Osteocyte (in vitro differentiated cells): ENCODE measurements around the gene SRP72. TPM values are rescaled to one million over a fixed set of nuclear protein-coding genes. Genes with fewer than 3 reads are reported as not detected.

Experiments used
- DNase-seq: peaks from one replicate; pipeline ENCODE4 v3.0.0; 2021; ENCODE audit warnings: mixed read lengths; ENCODE audit not compliant: unreplicated experiment; ENCODE audit errors: extremely low spot score
- H3K27ac Mint-ChIP-seq: one replicate; pipeline ENCODE4 v1.8.0; 2021; ENCODE audit warnings: mild to moderate bottlenecking, mixed read lengths; ENCODE audit not compliant: unreplicated experiment
- H3K27me3 Mint-ChIP-seq: one replicate; pipeline ENCODE4 v1.8.0; 2021; ENCODE audit warnings: mixed read lengths; ENCODE audit not compliant: unreplicated experiment
- H3K36me3 Mint-ChIP-seq: one replicate; pipeline ENCODE4 v1.8.0; 2021; ENCODE audit warnings: mixed read lengths; ENCODE audit not compliant: unreplicated experiment
- H3K4me1 Mint-ChIP-seq: one replicate; pipeline ENCODE4 v1.8.0; 2021; ENCODE audit warnings: mixed read lengths; ENCODE audit not compliant: unreplicated experiment
- H3K4me3 Mint-ChIP-seq: one replicate; pipeline ENCODE4 v1.8.0; 2021; ENCODE audit warnings: mild to moderate bottlenecking, moderate library complexity, mixed read lengths; ENCODE audit not compliant: unreplicated experiment
- H3K9me3 Mint-ChIP-seq: one replicate; pipeline ENCODE4 v1.8.0; 2021; ENCODE audit warnings: mixed read lengths; ENCODE audit not compliant: unreplicated experiment
- long read RNA-seq: library from polyadenylated mRNA; unstranded; transcript quantifications from one replicate; pipeline ENCODE4 v2.0.0, GENCODE V29; 2021
- total RNA-seq: library from RNA; stranded (reverse); gene quantifications from 2 replicates; pipeline ENCODE4 v1.2.1, GENCODE V29; 2021
- TF ChIP-seq, protein P1 (sequence below): fragments of 200-600 bp; sonication (generic); IDR thresholded peaks from 2 replicates; pipeline ENCODE4 v1.5.0; 2021; ENCODE audit warnings: antibody characterized with exemption, mild to moderate bottlenecking, moderate library complexity

SRP72 gene, protein sequence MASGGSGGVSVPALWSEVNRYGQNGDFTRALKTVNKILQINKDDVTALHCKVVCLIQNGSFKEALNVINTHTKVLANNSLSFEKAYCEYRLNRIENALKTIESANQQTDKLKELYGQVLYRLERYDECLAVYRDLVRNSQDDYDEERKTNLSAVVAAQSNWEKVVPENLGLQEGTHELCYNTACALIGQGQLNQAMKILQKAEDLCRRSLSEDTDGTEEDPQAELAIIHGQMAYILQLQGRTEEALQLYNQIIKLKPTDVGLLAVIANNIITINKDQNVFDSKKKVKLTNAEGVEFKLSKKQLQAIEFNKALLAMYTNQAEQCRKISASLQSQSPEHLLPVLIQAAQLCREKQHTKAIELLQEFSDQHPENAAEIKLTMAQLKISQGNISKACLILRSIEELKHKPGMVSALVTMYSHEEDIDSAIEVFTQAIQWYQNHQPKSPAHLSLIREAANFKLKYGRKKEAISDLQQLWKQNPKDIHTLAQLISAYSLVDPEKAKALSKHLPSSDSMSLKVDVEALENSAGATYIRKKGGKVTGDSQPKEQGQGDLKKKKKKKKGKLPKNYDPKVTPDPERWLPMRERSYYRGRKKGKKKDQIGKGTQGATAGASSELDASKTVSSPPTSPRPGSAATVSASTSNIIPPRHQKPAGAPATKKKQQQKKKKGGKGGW
- total RNA-seq = 116 and 124 TPM in 2 replicates
- long read RNA-seq, full-length matches to known transcripts = 92 of 520 reads
- long read RNA-seq, partial matches to known transcripts = 413 of 520 reads
- long read RNA-seq, other reads (novel, unspliced or antisense) = 15 of 520 reads

DNA sequence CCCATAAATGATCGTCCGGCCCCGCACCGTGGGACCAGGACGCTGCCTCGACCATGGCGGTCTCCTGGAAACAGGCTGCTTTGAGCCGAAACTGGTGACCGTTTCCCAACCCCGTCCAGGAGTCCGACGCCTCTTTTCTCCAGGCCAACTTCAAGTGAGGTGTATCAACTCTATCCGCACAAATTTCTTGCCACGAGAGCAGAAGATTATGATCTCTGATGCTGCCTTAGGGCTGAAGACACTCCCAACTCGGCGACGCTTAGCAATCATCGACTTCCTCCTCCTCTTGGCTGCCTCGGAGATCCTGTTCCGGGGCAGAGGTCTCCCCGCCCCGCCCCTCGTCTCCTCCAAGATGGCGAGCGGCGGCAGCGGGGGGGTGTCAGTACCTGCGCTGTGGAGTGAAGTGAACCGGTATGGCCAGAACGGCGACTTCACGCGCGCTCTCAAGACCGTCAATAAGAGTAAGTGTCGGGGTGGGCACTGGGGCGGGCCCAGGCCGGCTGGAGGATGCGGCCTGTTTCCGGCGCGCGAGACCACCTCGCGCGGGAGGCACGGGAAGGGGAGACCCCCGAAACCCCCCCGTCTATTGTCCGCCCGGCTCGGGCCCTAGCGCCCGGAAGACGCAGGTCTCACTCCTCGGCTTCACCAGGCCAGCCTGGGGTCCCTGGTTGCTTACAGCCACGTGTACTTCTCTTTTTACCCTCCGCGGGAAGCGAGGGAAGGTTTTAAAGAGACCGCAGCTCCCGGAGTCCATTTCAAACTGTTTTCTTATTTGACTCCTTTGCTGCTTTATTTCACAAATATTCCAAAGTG lies at the start of gene SRP72:
Gene SRP72, plus strand, starts transcription at position 334 of the 813 bp plus-strand sequence. Its CDS starts 19 bp downstream, at position 353.
- peak; percentile 93 for DNase-seq
- peaks cover 14% of the 10 kb centered on the region for H3K36me3 Mint-ChIP-seq
- TF ChIP-seq, protein P1, sequence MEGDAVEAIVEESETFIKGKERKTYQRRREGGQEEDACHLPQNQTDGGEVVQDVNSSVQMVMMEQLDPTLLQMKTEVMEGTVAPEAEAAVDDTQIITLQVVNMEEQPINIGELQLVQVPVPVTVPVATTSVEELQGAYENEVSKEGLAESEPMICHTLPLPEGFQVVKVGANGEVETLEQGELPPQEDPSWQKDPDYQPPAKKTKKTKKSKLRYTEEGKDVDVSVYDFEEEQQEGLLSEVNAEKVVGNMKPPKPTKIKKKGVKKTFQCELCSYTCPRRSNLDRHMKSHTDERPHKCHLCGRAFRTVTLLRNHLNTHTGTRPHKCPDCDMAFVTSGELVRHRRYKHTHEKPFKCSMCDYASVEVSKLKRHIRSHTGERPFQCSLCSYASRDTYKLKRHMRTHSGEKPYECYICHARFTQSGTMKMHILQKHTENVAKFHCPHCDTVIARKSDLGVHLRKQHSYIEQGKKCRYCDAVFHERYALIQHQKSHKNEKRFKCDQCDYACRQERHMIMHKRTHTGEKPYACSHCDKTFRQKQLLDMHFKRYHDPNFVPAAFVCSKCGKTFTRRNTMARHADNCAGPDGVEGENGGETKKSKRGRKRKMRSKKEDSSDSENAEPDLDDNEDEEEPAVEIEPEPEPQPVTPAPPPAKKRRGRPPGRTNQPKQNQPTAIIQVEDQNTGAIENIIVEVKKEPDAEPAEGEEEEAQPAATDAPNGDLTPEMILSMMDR = no peak
- H3K27me3 Mint-ChIP-seq = no peaks in the 10 kb centered on the region
- H3K9me3 Mint-ChIP-seq = no peaks in the 10 kb centered on the region
- H3K4me1 Mint-ChIP-seq = peaks cover 45% of the 10 kb centered on the region
- H3K27ac Mint-ChIP-seq = peak within 1 kb of the TSS; percentile 98
- H3K4me3 Mint-ChIP-seq = peak within 1 kb of the TSS; percentile 93

DNA sequence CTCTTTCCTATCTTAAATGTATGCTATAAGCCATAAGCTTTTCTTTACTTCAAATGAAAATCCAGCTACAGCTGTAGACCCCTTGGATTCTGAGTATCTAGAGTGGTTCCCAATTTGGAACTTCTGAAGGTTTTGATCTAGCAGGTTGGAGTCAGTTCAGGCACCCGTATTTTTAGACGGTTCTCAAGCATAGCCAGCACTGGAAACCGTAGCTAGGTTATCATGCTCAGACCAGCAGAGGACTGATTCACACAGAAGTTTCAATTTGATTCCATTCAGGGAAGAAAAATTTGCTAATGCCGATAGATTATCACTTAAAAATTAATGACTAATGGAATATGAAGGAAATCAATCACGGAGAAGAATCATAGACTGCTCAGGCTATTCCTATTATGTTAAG lies 43.2 kb upstream of the SRP72 start:
- TF ChIP-seq, protein P1 = no peak
- no peaks in the 10 kb centered on the region for H3K27me3 Mint-ChIP-seq

DNA sequence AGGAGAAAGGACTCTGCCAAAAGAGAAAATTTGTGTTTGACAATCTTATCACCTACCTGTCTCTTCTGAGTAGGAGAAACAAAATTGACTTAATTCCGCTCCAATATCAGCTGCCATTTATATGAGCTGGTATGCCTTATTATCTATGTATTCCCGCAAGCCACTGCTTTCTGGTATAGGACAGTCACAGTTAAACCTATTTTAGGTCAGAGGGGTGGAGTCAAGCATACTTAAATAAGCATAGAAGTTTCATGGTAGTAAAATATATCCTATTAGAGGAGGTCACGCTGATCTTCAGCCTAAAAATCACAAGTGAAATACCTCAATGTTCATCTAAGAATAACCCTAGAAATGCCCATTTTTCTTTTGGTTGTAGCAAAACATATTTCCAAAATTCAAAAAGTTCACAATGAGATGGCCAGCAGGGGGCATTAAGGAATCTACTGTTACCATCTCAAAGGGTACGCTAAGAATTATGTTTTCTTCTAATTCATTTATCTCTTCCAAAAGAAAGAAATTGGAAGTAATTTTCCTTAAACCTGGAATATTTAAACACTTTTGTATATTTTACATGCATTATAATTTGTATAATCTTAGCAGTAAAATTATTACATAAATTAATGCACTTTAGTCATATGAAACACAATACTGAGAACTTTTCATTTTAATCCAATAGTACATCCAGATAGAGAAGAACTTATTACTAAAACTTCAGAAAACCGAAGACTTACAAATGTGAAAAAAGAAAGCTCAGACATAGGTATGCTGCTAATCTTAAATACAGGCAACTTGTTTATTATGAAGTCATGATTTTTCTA lies 42.5 kb upstream of the SRP72 start:
- Mint-ChIP-seq H3K27ac (peak overlapping the region; percentile 1), H3K36me3 (peaks cover 4% of the 10 kb centered on the region), H3K4me1 (no peaks in the 10 kb centered on the region), H3K9me3 (peaks cover 4% of the 10 kb centered on the region), H3K27me3 (no peaks in the 10 kb centered on the region), H3K4me3 (no peak overlapping the region)
- DNase-seq = no peak
- TF ChIP-seq, protein P1 = peak; percentile 71

More for the DNA sequence above, 43.2 kb upstream of the SRP72 start:
- Mint-ChIP-seq H3K4me3 (no peak overlapping the region), H3K9me3 (peaks cover 4% of the 10 kb centered on the region), H3K27ac (no peak overlapping the region), H3K4me1 (no peaks in the 10 kb centered on the region), H3K36me3 (peaks cover 4% of the 10 kb centered on the region)
- no peak for DNase-seq

DNA sequence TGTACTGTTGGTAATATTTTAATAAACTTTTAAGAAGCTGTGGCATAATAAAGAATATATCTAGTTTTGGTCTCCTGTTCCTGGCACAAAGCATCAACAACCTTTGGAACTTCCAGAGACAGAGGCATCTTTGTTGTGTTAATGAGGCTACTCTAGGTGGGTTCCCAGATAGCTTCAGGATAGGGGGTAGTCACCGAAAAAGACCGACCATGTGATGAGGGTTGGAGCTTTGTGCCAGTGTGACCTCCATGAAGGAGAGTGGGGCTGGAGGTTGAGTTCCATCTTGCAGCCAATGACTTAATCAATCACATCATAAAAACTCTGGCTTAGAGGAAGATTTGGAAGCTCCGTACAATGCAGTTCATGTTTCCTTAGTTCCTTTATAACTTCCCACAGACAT lies 41.9 kb upstream of the SRP72 start:
- TF ChIP-seq, protein P1 = no peak
- no peak for DNase-seq
- H3K36me3 Mint-ChIP-seq = peaks cover 2% of the 10 kb centered on the region
- H3K27me3 Mint-ChIP-seq = no peaks in the 10 kb centered on the region
- no peak overlapping the region for H3K4me3 Mint-ChIP-seq
- no peak overlapping the region for H3K27ac Mint-ChIP-seq
- no peaks in the 10 kb centered on the region for H3K4me1 Mint-ChIP-seq
- peaks cover 4% of the 10 kb centered on the region for H3K9me3 Mint-ChIP-seq
